H1 (cell line): Measurements from ENCODE around the gene FOXI1. TPM values are rescaled to one million over a fixed set of nuclear protein-coding genes. Genes with fewer than 3 reads are reported as not detected.

Experiments
- CTCF ChIA-PET: fragments of 300-600 bp; sonication (Branson Sonifier 250); formaldehyde crosslinking; loops from one replicate; lab custom pipeline; 2021; ENCODE audit not compliant: partially characterized antibody; lab: Charles Lee
- POLR2A ChIA-PET: fragments of 300-600 bp; sonication (Branson Sonifier 250); formaldehyde crosslinking; loops from one replicate; lab custom pipeline; 2021; ENCODE audit warnings: inconsistent platforms; ENCODE audit not compliant: partially characterized antibody; lab: Charles Lee
- DNase-seq, 2 experiments: peaks; one replicate each; pipeline versions ENCODE4 v3.0.0 to v3.0.0-alpha.2; 2010 to 2022; ENCODE audit warnings: low spot score in 2 of 2, low read depth in 1 of 2, mixed read lengths in 1 of 2
- FAIRE-seq: peaks from 2 replicates; lab custom pipeline; 2011; peaks lifted over from hg19 to GRCh38; lab: Jason Lieb, UNC
- H2AFZ ChIP-seq: 2 replicates; pipeline ENCODE4 v1.8.1; 2012; ENCODE audit warnings: low read length, inconsistent platforms
- H2AK5ac ChIP-seq: 2 replicates; pipeline ENCODE4 v1.6.1; 2013; ENCODE audit warnings: low read depth, low read length
- H2BK120ac ChIP-seq: replicated peaks from 2 replicates; pipeline ENCODE3; 2013; ENCODE audit warnings: low read depth, low read length, inconsistent platforms
- H2BK12ac ChIP-seq: 2 replicates; pipeline ENCODE4 v1.6.1; 2013; ENCODE audit warnings: low read depth, low read length
- H2BK15ac ChIP-seq: 2 replicates; pipeline ENCODE4 v1.6.1; 2013; ENCODE audit warnings: low read length
- H2BK20ac ChIP-seq: 2 replicates; pipeline ENCODE4 v1.6.1; 2013; ENCODE audit warnings: low read length
- H2BK5ac ChIP-seq: 2 replicates; pipeline ENCODE4 v1.6.1; 2013; ENCODE audit warnings: low read depth, low read length
- H3K14ac ChIP-seq: 2 replicates; pipeline ENCODE4 v1.6.1; 2013; ENCODE audit warnings: inconsistent platforms; ENCODE audit not compliant: insufficient read length
- H3K18ac ChIP-seq: 2 replicates; pipeline ENCODE4 v1.6.1; 2013; ENCODE audit warnings: low read length; ENCODE audit errors: extremely low read depth
- H3K23ac ChIP-seq: 2 replicates; pipeline ENCODE4 v1.6.1; 2013; ENCODE audit warnings: inconsistent platforms; ENCODE audit not compliant: insufficient read length
- H3K23me2 ChIP-seq: 2 replicates; pipeline ENCODE4 v1.6.1; 2013; ENCODE audit warnings: low read depth, low read length
- H3K27ac ChIP-seq: 2 replicates; pipeline ENCODE4 v1.6.1; 2011; ENCODE audit warnings: low read depth, low read length, inconsistent platforms
- H3K27me3 ChIP-seq, 4 experiments: replicated peaks in 1 of 4; 1 replicate in 1 of 4; 2 replicates in 3 of 4; pipeline versions ENCODE4 v1.6.1 to v1.8.1; 2011 to 2013; ENCODE audit warnings: low read length in 3 of 4, mild to moderate bottlenecking in 3 of 4, inconsistent platforms in 2 of 4, mixed read lengths in 2 of 4, moderate library complexity in 1 of 4; ENCODE audit not compliant: control insufficient read depth in 3 of 4, insufficient read depth in 3 of 4; ENCODE audit errors: extremely low read depth in 1 of 4
- H3K36me3 ChIP-seq, 4 experiments: 2 replicates each; pipeline versions ENCODE4 v1.6.1 to v1.8.1; 2011 to 2013; ENCODE audit warnings: mild to moderate bottlenecking in 4 of 4, low read length in 3 of 4, moderate library complexity in 2 of 4, control low read depth in 1 of 4, inconsistent platforms in 1 of 4; ENCODE audit not compliant: insufficient read depth in 4 of 4, control insufficient read depth in 2 of 4
- H3K4ac ChIP-seq: replicated peaks from 2 replicates; pipeline ENCODE3; 2013; ENCODE audit warnings: low read length, low read depth, mixed read lengths, inconsistent platforms; ENCODE audit not compliant: insufficient read length
- H3K4me1 ChIP-seq, 4 experiments: replicated peaks in 1 of 4; 1 replicate in 1 of 4; 2 replicates in 3 of 4; pipeline versions ENCODE4 v1.6.1 to v1.8.1; 2011 to 2013; ENCODE audit warnings: low read length in 3 of 4, inconsistent platforms in 2 of 4, mixed read lengths in 1 of 4; ENCODE audit not compliant: insufficient read depth in 4 of 4, control insufficient read depth in 3 of 4
- H3K4me2 ChIP-seq, 2 experiments: 2 replicates each; pipeline versions ENCODE4 v1.6.1 to v1.8.1; 2011 to 2013; ENCODE audit warnings: low read depth in 2 of 2, low read length in 2 of 2, control low read depth in 1 of 2, inconsistent platforms in 1 of 2, mild to moderate bottlenecking in 1 of 2; ENCODE audit not compliant: insufficient read depth in 1 of 2
- H3K4me3 ChIP-seq, 4 experiments: fragments of 200-600, 300-600 bp in 1 of 4; sonication (generic), shearing (Covaris generic), sonication (Bioruptor Twin) in 1 of 4; 2 replicates each; pipeline versions ENCODE4 v1.5.1 to v1.8.1; 2011 to 2016; ENCODE audit warnings: low read length in 4 of 4, low read depth in 3 of 4, control low read depth in 2 of 4, inconsistent platforms in 2 of 4, mild to moderate bottlenecking in 2 of 4, mixed read lengths in 1 of 4, moderate library complexity in 1 of 4; ENCODE audit not compliant: insufficient read depth in 2 of 4; ENCODE audit errors: extremely low read depth in 1 of 4
- H3K56ac ChIP-seq: replicated peaks from 2 replicates; pipeline ENCODE3; 2013; ENCODE audit warnings: low read depth, mild to moderate bottlenecking, mixed read lengths, low read length, inconsistent platforms; ENCODE audit not compliant: insufficient read length
- H3K79me1 ChIP-seq: 2 replicates; pipeline ENCODE4 v1.6.1; 2013; ENCODE audit warnings: low read depth, low read length, control low read depth
- H3K79me2 ChIP-seq, 2 experiments: 2 replicates each; pipeline versions ENCODE4 v1.6.1 to v1.8.1; 2012 to 2013; ENCODE audit warnings: low read length in 2 of 2, mild to moderate bottlenecking in 2 of 2, inconsistent platforms in 1 of 2; ENCODE audit not compliant: insufficient read depth in 2 of 2, control insufficient read depth in 1 of 2
- H3K9ac ChIP-seq, 4 experiments: replicated peaks in 1 of 4; 1 replicate in 1 of 4; 2 replicates in 3 of 4; pipeline versions ENCODE4 v1.6.1 to v1.8.1; 2011 to 2013; ENCODE audit warnings: low read depth in 3 of 4, low read length in 3 of 4, control low read depth in 2 of 4, mild to moderate bottlenecking in 2 of 4, moderate library complexity in 2 of 4, inconsistent platforms in 1 of 4; ENCODE audit errors: extremely low read depth in 1 of 4
- H3K9me3 ChIP-seq, 2 experiments: 2 replicates each; pipeline versions ENCODE4 v1.6.1 to v1.8.1; 2012 to 2013; ENCODE audit warnings: mild to moderate bottlenecking in 2 of 2, moderate library complexity in 2 of 2, control low read depth in 1 of 2, inconsistent platforms in 1 of 2, low read depth in 1 of 2, low read length in 1 of 2, mixed read lengths in 1 of 2; ENCODE audit not compliant: insufficient read depth in 2 of 2
- H4K20me1 ChIP-seq, 2 experiments: replicated peaks in 1 of 2; 2 replicates each; pipeline versions ENCODE3 to v1.8.1; 2011 to 2013; ENCODE audit warnings: inconsistent platforms in 2 of 2, low read length in 2 of 2, mild to moderate bottlenecking in 1 of 2; ENCODE audit not compliant: insufficient read depth in 2 of 2, control insufficient read depth in 1 of 2
- H4K5ac ChIP-seq: 2 replicates; pipeline ENCODE4 v1.6.1; 2013; ENCODE audit warnings: low read length, low read depth, mixed read lengths, inconsistent platforms; ENCODE audit not compliant: insufficient read length
- H4K8ac ChIP-seq: 2 replicates; pipeline ENCODE4 v1.8.0; 2013; ENCODE audit warnings: mild to moderate bottlenecking, moderate library complexity, low read length, inconsistent platforms; ENCODE audit not compliant: insufficient read depth; ENCODE audit errors: extremely low read depth
- H4K91ac ChIP-seq: replicated peaks from 2 replicates; pipeline ENCODE3; 2013; ENCODE audit warnings: low read length, mixed read lengths, inconsistent platforms; ENCODE audit not compliant: insufficient read length
- BACH1 ChIP-seq: IDR thresholded peaks from 2 replicates; pipeline ENCODE4 v1.6.1; 2012; ENCODE audit warnings: low read length, improper control_type of control experiment
- CTBP2 ChIP-seq: IDR thresholded peaks from 2 replicates; pipeline ENCODE4 v1.7.0; 2011; ENCODE audit warnings: borderline replicate concordance, mild to moderate bottlenecking, moderate library complexity, mixed read lengths, low read length; ENCODE audit not compliant: insufficient read depth, insufficient read length
- CTCF ChIP-seq, 3 experiments: IDR thresholded peaks; 1 replicate in 2 of 3; 2 replicates in 1 of 3; pipeline versions ENCODE4 v1.5.1 to v1.6.1; 2011; ENCODE audit warnings: low read length in 3 of 3, mild to moderate bottlenecking in 3 of 3, inconsistent platforms in 2 of 3, low read depth in 1 of 3, moderate library complexity in 1 of 3; ENCODE audit not compliant: insufficient read depth in 1 of 3; ENCODE audit errors: control extremely low read depth in 1 of 3
- KDM5A ChIP-seq: fragments of 200-600 bp; IDR thresholded peaks from 2 replicates; pipeline ENCODE4 v1.7.1; 2012; ENCODE audit warnings: mild to moderate bottlenecking, low read length, inconsistent platforms, mixed read lengths
- MAFK ChIP-seq: IDR thresholded peaks from 2 replicates; pipeline ENCODE4 v1.6.1; 2012; ENCODE audit warnings: low read depth, mild to moderate bottlenecking, improper control_type of control experiment, low read length
- PHF8 ChIP-seq: fragments of 200-600 bp; sonication (generic); conservative IDR thresholded peaks from 2 replicates; pipeline ENCODE4 v1.7.1; 2012; ENCODE audit warnings: low read depth, mild to moderate bottlenecking, inconsistent platforms, low read length, moderate library complexity
- TAF7 ChIP-seq: optimal IDR thresholded peaks from 2 replicates; pipeline ENCODE3; 2011; ENCODE audit warnings: low read depth, mild to moderate bottlenecking, inconsistent platforms, low read length, moderate library complexity, borderline replicate concordance
- USF2 ChIP-seq: IDR thresholded peaks from 2 replicates; pipeline ENCODE4 v1.6.1; 2011; ENCODE audit warnings: low read length, improper control_type of control experiment
- WGBS, 2 experiments: shearing (Covaris generic) in 1 of 2; methylation state at CpG; one replicate each; pipeline versions ENCODE4 v1.1.6 to v1.1.7; 2013 to 2015; ENCODE audit warnings: low lambda C conversion rate in 2 of 2, mixed read lengths in 2 of 2, inconsistent platforms in 1 of 2, low coverage in 1 of 2, missing lambda C conversion rate in 1 of 2; ENCODE audit not compliant: insufficient replicate concordance in 2 of 2, insufficient coverage in 1 of 2, insufficient read length in 1 of 2; ENCODE audit errors: extremely low coverage in 1 of 2, missing lambda C conversion rate in 1 of 2; 5-methylcytosine and 5-hydroxymethylcytosine counted together
- polyA plus RNA-seq, 7 experiments: library from polyadenylated mRNA; depleted of rRNA in 3 of 7; stranded (reverse) in 5 of 7; unstranded in 2 of 7; fragments of >200 nt in 5 of 7; fragments of 200-250 nt in 2 of 7; gene quantifications; 1 replicate in 5 of 7; 2 replicates in 1 of 7; 4 replicates in 1 of 7; pipeline versions ENCODE4 v1.2.1 to v1.2.3, GENCODE V29; 2011 to 2013; ENCODE audit warnings: missing spikeins in 2 of 7, mixed read lengths in 2 of 7
- total RNA-seq: library from RNA; stranded (reverse); fragmentation: NEBNext Ultra II Directional; extraction: Animal tissue kit (Norgen Biotek cat#: 25700); gene quantifications from 2 replicates; pipeline ENCODE4 v1.2.1, GENCODE V29; 2021

FOXI1 gene
- total and polyA plus RNA-seq, 2 of the 8 experiments (the other 6 are each of a cell fraction or from before 2014, with no cell fraction given), result not detected

- Histone ChIP-seq H3K4ac (no peak overlapping the region), H3K4me1 (no peaks in the 10 kb centered on the region), H3K23me2 (no peaks in the 10 kb centered on the region), H3K9ac (no peak overlapping the region), H3K79me2 (no peaks in the 10 kb centered on the region), H2BK12ac (no peak overlapping the region), H3K9me3 (no peaks in the 10 kb centered on the region; a peak in 1 of 4 replicates), H2BK20ac (no peak overlapping the region), H4K20me1 (no peaks in the 10 kb centered on the region), H2BK5ac (no peak overlapping the region), H3K56ac (no peak overlapping the region), H3K27me3 (no peaks in the 10 kb centered on the region; a peak in 1 of 7 replicates), H3K4me3 (no peak overlapping the region), H4K5ac (no peak overlapping the region), H2AK5ac (no peak overlapping the region), H3K4me2 (no peak overlapping the region), H2BK15ac (no peak overlapping the region), H3K14ac (no peak overlapping the region), H3K23ac (no peak overlapping the region), H4K91ac (no peak overlapping the region), H3K79me1 (no peaks in the 10 kb centered on the region), H3K36me3 (no peaks in the 10 kb centered on the region), H3K18ac (no peak overlapping the region), H2AFZ (no peak overlapping the region), H4K8ac (no peak overlapping the region), H3K27ac (no peak overlapping the region), H2BK120ac (no peak overlapping the region)
- FAIRE-seq (no peak), DNase-seq (peak in 1 of 2 experiments; percentile 31)
- 92% methylated on average over 11 of the region's 11 CpGs; no CpG with 5 or more reads in 1 of the 2 experiments for WGBS, 2 experiments
- ChIA-PET POLR2A (interaction anchor here (1.6 kb wide), 1 partner anchor 10 kb away, joined by 3 read pairs; no protein-coding TSS in a partner anchor), CTCF (interaction anchor here (1.1 to 1.5 kb wide), 3 partner anchors 9 to 291 kb away, joined by 3 to 4 read pairs (median 4); no protein-coding TSS in a partner anchor)
- TF ChIP-seq PHF8 (no peak), USF2 (no peak), KDM5A (no peak), BACH1 (no peak), CTBP2 (no peak), TAF7 (no peak), CTCF (IDR thresholded peaks at IDR 0.05; ENCODE audit: control extremely low read depth in 1 of 3, insufficient read depth in 1 of 3, low read depth in 1 of 3, low read length in 3 of 3) (no peak), MAFK (no peak)
These were observed 38.8 kb downstream of the FOXI1 start for GRCh38 chr5:170144286-170145023.
